ENCODE data around the gene IL36B.
A peak's percentile ranks its signal among the peaks of the same experiment; 100 is the strongest.

IL36B gene

DNA sequence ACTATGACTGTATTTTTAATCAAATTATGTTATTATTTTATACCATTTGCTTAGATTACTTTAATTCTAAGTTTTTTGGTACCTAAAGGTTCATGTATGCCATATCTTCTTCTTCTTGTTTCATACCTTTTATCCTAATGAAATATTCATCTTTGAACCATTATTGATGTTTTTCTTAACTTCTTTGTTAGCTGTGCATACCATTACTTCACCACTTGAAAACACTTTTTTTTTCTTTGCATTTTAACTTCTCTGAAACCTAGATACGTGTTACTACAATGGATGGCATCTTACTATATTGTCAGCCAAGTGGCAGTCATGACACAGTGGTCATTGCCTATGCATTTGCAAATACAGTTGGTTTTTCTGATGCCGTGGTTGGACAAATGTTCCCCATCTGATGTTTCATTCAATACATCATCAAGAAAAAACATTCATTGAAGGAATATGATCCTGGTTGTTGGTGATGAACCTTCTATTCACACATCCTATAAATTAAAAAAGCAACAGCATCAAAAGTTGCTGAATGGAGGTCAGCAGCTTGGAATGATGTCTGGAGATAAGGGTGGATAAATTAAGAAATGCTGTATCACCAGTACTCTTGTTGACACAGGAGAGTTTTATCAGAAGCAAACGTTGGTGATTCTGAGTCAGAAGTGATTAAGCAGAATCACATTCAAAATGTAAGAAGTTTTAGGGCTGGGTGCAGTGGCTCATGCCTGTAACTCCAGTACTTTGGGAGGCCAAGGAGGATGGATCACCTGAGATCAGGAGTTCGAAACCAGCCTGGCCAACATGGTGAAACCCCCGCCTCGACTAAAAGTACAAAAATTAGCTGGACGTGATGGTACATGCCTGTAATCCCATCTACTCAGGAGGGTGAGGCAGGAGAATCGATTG is 40.0 kb downstream of the IL36B start:
- DNase-seq (ENCODE audit: low read depth in 1 of 2, low spot score in 1 of 2), result no peak

GRCh38 chr2:113011108-113011507 is 41.6 kb downstream of the IL36B start:
- no peak for DNase-seq (ENCODE audit: low read depth in 1 of 2, low spot score in 1 of 2)

- no peak for DNase-seq (ENCODE audit: low read depth in 1 of 2, low spot score in 1 of 2)
These were observed 42.6 kb downstream of the IL36B start for GRCh38 chr2:113010088-113010487.

DNA sequence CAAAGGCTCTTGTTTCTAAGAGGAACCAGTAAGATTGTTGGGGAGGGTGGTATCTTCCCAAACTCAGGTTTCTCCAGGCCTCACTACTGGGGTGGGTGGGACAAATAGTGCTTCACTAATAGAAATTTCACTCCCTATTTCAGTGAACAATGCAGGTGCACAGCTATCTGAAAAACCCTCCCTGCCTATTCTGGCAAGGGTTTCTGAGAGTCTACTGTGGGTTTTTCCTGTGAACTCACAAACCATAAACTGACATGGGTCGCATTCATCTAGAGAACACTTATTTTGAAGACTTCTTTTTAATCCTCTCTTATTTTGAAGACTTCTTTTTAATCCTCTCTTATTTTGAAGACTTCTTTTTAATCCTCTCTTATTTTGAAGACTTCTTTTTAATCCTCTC is 43.0 kb downstream of the IL36B start:
- DNase-seq (ENCODE audit: low read depth in 1 of 2, low spot score in 1 of 2), result no peak

GRCh38 chr2:113007250-113007649 is 45.4 kb downstream of the IL36B start:
- DNase-seq (ENCODE audit: low read depth in 1 of 2, low spot score in 1 of 2), result no peak

DNA sequence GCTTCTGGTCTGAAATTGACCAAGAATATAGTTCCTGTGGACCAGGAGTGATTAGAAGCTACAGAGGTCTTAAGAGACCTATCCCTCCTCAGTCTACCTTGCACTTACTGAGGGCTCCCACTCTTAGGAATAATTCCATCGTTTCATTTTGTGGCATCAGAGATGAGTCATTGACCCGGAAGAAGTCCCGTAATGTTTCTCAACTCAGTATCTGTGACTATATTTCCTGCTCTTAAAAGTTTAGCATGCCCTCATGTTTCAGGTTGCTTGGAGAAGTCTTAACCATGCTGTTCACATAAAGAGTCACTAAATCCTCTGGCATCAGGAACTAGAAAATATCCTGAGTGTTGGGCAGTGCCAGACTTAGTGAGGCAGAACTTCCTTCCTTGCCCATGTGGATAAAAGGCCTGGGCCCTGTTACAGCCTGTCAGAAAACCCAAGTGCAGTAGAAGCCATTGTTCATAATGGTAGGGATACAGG is 47.6 kb downstream of the IL36B start, which contains the start of gene IL36A:
Gene IL36A, plus strand, starts transcription at position 430 of the 480 bp plus-strand sequence. CDS start 413 bp downstream, outside the sequence.
- DNase-seq (ENCODE audit: low read depth in 1 of 2, low spot score in 1 of 2), result no peak

DNA sequence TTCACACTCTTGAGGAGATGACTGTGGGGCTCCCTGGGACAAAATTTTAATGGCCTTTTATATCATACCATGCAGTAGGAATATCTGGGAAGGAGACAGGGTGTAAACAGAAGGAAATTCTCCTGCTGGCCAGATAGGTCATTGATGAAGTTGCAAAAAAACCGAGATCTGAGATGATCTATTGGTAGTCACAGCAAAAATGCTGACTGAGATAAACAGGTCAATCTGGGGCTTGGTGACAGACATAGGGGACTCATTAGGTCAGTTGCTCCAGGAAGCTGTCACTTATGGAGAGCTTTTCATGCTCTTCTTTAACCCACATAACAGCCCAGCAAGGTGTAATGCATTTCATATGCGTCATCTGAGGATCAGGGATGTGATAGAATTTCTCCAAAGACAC is 50.0 kb downstream of the IL36B start:
- no peak for DNase-seq (ENCODE audit: low read depth in 1 of 2, low spot score in 1 of 2)

GRCh38 chr2:113000436-113000835 is 52.2 kb downstream of the IL36B start:
- no peak for DNase-seq (ENCODE audit: low read depth in 1 of 2, low spot score in 1 of 2)

GRCh38 chr2:112997151-112997550 is 55.5 kb downstream of the IL36B start:
- no peak for DNase-seq (ENCODE audit: low read depth in 1 of 2, low spot score in 1 of 2)

GRCh38 chr2:112996635-112997034 is 56.0 kb downstream of the IL36B start:
- DNase-seq (ENCODE audit: low read depth in 1 of 2, low spot score in 1 of 2), result peak; percentile 12 to 53

DNA sequence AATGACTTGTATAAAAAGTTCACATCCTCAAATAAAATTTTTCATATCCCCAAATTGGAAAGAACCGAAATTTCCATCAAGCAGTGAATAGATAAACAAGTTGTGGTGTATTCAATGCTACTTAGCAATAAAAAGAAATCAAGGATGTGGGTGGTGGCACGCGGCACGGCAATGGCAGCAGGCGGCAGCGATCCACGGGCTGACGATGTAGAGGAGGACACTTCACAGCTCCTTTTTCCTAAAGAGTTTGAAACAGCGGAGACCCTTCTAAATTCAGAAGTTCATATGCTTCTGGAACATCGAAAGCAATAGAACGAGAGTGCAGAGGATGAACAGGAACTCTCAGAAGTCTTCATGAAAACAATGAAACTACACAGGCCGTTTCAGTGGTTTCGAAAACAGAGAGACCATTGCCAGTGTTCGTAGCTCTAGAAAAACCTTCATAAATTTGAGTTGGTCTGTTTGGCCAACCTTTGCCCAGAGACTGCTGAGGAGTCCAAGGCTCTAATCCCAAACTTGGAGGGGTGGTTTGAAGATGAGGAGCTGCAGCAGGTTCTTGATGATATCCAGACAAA is 57.2 kb downstream of the IL36B start:
- no peak for DNase-seq (ENCODE audit: low read depth in 1 of 2, low spot score in 1 of 2)

- no peak for DNase-seq (ENCODE audit: low read depth in 1 of 2, low spot score in 1 of 2)
These were observed 58.0 kb downstream of the IL36B start for GRCh38 chr2:112994648-112995047.

DNA sequence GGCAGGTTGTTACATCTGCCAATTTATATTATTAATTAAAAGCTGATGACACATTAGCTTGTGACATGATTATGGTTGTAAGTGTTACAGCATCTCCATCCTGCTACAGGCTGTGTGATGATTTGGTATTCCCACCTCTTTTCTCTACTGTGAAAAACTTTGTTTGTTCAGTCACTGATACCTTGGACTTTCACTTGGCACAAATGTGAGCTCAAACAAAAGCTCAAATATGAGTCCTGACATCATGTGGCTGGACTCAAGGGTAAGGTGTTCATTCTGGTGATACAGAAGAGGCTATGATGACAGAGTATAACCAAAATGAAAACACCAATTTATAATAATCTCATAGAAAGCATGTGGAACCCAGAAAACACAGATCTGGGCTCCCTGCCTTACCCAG is 58.8 kb downstream of the IL36B start:
- no peak for DNase-seq (ENCODE audit: low read depth in 1 of 2, low spot score in 1 of 2)

- DNase-seq (ENCODE audit: low read depth in 1 of 2, low spot score in 1 of 2), result no peak
These were observed 63.1 kb downstream of the IL36B start for GRCh38 chr2:112989611-112990010.

DNA sequence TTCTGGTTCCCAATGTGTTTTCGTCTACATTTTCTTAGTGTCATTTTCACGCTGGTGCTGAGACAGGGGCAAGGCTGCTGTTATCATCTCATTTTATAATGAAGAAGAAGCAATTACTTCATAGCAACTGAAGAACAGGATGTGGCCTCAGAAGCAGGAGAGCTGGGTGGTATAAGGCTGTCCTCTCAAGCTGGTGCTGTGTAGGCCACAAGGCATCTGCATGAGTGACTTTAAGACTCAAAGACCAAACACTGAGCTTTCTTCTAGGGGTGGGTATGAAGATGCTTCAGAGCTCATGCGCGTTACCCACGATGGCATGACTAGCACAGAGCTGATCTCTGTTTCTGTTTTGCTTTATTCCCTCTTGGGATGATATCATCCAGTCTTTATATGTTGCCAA is 67.6 kb downstream of the IL36B start:
- DNase-seq (ENCODE audit: low read depth in 1 of 2, low spot score in 1 of 2), result no peak

- no peak for DNase-seq (ENCODE audit: low read depth in 1 of 2, low spot score in 1 of 2)
These were observed 72.1 kb downstream of the IL36B start for GRCh38 chr2:112980537-112980936.

DNA sequence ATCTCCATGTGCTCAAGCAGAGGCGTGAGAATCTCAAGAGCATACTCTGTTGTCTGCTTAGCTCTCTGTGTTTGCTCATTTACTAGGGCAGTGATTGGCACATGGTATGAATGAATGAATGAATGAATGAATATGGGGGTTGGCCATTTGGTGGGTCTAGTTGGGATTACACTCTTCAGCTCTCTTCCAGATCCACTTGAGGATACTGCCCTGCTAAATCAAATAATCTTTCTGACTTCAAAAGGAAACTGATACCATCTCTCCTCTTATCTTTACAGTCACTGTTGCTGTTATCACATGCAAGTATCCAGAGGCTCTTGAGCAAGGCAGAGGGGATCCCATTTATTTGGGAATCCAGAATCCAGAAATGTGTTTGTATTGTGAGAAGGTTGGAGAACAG is 72.9 kb downstream of the IL36B start:
- DNase-seq (ENCODE audit: low read depth in 1 of 2, low spot score in 1 of 2), result no peak

DNA sequence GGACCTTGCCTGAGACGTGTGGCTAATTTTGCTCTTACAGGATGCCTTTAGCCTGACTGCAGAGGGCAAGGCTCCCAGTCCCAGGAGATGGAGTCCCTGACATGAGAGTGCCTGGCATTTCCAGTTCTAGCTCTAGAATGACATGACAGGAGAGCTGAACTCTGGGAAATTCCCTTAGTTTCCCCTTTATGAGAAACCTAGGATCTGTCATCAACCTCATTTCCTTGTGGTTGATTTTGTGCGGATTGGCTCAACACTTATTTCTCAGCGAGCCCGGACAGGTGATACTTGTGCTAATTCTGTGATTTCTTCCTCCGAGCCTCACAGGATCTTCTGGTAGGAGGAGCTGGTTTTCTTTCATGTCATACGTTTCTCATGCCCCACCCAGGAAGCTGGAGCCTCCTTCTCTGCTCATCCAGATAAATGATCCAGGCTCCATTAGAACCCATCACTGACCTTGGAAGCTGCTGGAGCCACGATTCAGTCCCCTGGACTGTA is 75.1 kb downstream of the IL36B start, which contains the start of gene IL36G:
Gene IL36G, plus strand, starts transcription at position 448 of the 498 bp plus-strand sequence. CDS start 633 bp downstream, outside the sequence.
- no peak for DNase-seq (ENCODE audit: low read depth in 1 of 2, low spot score in 1 of 2)

Data from stimulated activated CD4-positive, alpha-beta T cell treated with anti-CD3 and anti-CD28 coated beads, Interleukin-15, amount 100 ng/mL, for 1 hour (primary cell).